GM20431 (cell line): ENCODE results near the gene C7.

Experiments used
- in situ Hi-C: fragments of 300-500 bp; cut with MseI, MboI; formaldehyde crosslinking; loops from one replicate; pipeline ENCODE4 v1.15.0; 2020; ENCODE audit warnings: low sequenced_read_pairs; ENCODE audit not compliant: unreplicated experiment

The C7 gene

DNA sequence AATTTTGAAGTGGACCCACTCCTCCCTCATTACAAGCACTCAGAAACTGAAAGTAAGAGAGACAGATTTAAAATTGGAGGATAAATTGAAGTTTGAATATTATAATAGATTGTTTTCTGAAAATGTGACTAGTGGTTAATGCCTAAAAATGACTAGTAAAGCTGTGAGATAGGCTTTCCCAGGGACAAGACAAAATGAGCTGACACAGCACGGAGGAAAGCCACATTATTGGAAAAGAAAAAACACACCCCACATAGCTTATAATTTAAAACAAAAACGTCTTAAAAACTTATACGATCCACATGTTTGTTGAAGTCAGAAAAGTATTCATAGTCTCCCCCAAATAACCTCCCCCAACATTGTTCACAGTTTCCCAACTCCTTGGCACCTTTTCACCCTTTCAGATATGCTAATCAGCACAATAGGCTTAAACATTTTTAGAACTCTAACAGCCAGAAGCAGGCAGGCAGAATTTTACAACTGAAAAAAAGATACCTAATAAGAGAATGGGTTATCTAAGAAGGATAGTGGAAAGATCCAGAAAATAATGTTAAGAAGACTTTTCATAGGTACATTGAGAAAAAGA lies 6.1 kb downstream of the C7 start:
- in situ Hi-C loops, result no loop called here

DNA sequence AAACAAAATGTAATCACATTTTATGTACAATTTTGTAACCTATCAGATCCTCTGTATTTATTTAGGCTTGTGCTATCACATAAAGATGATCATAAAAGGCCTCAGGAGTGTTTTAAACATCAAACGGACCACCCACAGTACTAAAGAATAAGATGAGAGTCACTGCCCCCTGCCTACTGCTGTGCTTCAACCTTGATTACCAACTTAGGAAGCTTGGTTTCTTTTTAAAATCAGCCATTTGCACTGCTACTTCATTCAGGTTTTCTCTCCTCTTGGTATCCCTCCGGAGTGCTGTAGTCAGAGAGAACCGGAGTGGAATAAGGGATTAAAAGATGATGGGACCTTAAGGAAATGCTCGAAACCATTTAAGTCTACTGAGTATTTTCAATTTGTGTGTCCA lies 6.9 kb downstream of the C7 start:
- in situ Hi-C loops, result no loop called here

DNA sequence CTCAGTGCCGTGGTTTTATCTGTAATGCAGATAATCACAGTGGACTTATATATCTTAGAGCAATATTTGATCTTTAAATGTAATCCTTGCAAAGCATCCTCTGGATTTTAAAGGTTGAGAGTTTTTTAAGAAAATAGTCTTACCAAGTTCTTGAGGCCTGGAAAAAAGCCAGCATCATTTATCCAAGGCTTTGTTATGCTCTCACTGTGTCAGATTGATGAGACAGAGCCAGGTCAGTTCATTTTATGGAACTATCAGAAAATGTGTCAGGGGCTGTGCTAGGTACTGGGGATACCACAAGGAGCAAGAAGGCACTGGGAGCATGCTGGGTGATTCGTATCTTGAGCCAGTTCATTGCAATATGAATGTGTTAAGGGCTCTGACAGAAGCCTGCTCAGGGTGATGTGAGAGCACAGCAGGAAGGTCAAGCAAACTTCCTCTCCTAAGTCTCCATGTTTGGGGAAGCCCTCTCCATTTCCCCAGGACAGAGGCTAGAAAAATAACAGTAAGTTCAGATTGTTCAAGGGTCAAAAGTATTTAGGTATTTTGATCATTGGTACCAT lies 19.7 kb downstream of the C7 start:
- in situ Hi-C loops, result no loop called here

DNA sequence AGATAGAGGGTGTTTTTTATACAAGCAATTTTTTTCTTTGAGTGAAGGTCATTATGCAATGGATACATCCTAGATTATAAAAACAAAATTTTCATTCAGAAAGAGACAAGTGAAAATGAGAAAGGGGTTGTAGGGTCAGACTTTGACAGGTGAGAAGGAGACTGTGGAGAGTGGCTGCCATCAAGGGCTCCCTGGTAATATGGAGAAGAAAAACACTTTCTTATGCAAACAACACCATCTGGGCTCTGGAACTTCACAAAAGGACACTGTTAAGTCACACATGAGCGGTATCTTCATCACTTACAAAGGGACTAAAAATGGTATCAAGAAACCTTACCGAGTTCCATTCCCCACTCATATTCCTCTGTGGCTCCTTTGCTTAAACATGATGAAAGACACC lies 23.5 kb downstream of the C7 start:
- in situ Hi-C loops, result no loop called here

DNA sequence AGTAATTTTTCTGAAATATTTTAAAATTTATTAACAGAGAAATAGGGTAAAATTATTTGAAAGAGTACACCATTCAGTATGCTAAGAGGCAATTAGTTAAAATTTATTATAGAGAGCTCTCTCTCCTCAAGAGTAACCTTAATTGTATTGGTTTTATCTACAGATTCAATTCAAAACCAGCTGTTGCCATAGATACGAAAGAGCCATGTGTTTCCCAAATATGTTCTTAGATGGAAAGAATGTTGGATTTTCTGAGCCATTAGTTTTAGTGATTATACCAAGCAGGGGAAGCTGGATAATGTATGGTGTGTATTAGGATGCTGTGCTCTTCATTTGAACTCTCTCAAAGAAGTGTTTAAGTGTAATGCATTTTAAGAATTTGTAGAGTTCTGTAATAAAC lies 27.8 kb downstream of the C7 start:
- in situ Hi-C loops, result no loop called here

DNA sequence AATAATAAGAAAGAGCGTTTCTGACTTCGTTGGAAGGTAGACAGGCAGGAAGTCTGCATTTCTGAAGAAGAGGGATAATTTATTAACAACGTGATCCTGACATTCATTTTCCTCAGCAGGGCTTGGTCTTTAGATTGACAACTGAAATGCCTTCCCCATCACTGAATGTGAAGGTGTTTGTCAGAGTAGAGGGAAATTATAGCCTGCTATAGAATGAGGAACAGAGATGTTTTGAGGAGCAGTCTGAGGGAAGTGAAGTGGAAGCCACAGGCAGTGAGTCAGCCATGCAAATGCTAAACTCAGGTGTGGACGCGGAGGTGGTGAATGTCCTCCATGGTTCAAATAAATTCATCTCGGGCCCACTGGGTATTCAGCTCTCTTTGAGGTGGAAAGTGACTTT lies 30.5 kb downstream of the C7 start:
- in situ Hi-C loops, result no loop called here

DNA sequence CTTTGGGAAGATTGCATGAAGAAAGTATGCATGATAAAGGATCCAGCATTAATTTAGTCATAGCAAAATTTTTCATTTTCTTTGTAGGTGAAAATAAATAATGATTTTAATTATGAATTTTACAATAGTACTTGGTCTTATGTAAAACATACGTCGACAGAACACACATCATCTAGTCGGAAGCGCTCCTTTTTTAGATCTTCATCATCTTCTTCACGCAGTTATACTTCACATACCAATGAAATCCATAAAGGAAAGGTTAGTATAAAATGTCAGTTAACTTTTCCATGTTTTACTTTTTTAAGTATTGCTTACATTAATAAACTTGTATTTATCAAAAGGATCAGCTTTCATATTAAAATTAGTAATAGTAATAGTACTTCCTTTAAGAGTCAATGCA lies 35.8 kb downstream of the C7 start:
- in situ Hi-C loops, result no loop called here

DNA sequence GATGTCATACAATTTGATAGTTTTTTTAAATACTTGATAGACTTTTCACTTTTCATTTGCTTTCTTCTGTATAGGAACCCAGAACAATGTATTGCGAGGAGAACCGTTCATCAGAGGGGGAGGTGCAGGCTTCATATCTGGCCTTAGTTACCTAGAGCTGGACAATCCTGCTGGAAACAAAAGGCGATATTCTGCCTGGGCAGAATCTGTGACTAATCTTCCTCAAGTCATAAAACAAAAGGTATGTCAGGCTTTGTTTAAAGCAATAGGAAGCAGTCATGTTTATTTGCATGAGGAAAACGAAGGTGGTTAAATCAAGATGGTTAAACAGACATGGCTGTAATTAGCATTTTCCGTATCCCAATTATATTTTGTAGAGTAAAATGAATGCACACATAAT lies 46.0 kb downstream of the C7 start:
- in situ Hi-C loops, result no loop called here

DNA sequence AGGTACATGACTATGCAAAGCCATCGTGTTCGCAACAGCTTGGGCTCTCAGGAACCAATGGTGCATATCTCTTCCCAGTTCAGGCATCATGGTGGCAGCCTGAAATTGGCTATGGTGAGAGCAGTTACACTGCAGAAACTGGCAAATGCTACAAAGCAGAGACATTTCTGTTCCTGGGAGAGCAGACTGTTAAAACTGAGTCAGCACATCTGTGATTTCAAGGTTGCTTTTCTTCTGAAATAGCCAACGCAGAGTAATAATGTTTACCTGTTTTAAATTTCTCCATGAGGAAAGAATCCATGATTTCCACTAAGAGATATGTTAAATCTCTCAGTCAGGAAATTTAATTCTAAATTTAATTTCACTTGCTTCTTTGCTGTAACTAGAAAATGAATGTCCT lies 47.8 kb downstream of the C7 start:
- in situ Hi-C loops, result no loop called here

DNA sequence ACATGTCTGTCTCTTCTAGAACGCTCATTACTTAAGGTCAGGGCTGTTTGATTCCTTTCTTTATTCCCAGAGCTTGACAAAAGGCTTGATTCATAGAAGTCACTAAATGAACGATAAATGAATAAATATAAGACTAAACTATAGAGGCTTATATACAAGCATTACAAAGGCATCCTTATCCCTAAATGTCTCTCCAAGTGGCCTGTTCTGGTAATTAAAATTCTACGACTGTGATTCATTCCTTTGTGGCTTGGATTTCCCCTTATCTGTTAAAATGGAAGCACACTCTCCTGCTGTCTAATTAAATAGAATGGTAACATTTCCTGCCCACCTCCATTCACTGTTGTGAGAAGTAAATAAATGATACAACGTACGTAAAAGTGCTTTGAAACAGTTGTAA lies 49.5 kb downstream of the C7 start:
- in situ Hi-C loops, result no loop called here

DNA sequence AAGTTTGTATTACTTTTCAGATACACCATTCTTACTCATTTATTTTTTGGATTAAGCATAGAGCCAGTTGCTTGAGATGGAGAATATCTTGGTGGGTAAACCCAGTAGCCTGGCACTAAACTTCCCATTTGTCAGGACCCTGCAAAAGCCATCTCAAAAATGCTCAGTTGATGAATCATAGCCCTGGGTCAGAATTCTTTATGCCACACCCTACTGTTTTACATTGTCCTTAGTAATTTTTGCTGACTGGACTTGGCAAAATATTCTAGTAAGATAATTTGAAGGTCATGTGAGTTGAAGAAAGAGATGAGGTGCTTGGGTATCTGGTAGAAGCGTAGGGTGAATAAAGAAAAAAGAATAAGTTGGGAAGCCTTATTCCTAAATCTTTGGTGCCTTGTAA lies 50.7 kb downstream of the C7 start:
- in situ Hi-C loops, result no loop called here

DNA sequence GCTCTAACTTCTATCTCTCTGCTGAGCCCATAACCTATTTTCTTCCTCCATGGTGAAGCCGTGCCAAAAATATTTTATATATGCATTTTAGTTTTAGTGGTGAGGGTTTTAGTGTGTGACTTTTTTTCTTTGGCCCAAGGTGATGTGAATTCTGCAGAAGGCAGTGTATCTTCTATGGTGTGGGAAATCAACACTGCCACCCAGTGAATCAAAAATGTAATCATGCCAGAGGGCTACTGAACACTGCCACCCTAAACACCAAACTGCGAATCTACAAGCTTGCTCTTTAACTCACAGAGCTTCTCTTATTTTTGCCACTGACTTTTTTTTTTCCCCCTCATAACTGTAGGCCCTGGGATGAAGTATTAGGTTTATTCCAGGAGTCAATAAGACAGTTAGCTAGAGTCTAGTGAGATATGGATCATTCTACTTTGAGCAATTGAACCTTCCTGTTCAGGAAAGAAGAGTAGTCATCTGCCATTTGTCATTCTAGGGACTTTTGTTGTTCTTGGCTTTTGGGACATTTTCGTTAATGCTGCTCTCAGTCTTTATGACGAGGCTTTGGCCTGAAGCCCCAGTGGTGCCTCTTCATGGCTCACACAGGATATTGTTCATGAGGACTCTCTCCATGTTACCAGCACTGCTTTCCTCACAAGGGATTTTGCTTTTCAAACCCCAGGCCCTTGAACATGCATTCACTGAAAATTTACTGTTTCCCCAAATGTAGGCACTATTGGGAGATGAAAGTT lies 53.1 kb downstream of the C7 start:
- in situ Hi-C loops, result no loop called here

DNA sequence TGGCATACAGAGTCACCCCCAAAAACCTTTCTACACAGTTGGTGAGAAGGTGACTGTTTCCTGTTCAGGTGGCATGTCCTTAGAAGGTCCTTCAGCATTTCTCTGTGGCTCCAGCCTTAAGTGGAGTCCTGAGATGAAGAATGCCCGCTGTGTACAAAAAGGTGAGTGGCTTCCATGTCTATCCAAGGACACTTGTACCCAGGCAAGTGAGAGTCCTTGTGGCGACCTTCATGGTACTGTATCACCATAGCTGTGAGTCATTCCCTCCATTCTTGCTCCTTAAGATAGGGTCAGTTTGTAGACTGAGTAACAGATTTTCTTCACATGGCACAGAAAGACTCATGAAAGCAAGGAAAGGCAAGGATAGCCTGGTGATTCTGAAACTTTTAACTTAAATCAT lies 63.1 kb downstream of the C7 start:
- in situ Hi-C loops, result no loop called here

DNA sequence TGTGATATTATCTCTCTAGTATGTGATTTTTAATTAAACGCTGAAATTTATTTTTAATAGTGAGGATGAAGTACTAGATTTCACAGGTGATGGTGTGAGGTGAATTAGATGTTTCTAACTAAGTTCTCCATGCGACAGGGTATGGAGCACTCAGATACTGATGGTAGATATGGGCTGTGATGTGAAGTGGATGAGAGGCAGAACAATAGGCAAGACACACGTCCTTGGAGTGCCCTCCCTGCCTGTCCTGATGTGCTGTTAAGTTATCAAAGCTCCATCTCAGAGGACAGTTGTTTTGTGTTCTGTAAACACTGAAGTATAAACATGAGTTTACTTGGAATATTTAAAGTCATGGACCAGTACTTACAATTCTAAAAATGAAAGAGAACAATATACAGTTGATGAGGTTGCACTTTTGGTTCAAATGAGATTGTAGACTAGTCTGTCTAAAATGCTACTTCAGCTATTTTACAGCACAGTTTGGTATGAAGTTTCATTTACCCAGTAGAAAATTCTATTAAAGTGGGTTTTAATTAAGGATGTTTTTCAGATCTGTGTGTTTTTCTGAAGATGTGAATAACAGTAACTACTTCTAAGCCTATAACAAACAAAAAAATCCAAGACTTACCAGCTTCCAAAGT lies 64.2 kb downstream of the C7 start:
- in situ Hi-C loops, result no loop called here

DNA sequence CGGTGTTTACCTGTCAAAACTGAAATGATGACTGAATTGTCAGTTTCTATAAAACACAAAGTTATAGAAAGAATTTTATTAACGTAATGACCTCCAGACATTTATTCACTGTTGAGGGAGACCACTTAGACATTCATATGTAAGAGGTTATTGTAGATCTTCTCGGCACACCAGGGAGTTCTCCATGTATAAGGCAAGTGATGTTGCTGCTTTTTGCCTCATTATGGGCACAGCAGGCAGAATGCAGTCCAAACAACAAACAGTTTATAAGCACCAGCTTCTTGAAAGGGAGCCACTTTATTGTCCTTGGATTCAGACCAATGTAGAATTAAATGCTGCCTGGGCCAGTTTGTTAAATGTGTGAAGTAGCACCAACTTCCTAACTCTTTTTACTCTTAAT lies 66.7 kb downstream of the C7 start:
- in situ Hi-C loops, result no loop called here

DNA sequence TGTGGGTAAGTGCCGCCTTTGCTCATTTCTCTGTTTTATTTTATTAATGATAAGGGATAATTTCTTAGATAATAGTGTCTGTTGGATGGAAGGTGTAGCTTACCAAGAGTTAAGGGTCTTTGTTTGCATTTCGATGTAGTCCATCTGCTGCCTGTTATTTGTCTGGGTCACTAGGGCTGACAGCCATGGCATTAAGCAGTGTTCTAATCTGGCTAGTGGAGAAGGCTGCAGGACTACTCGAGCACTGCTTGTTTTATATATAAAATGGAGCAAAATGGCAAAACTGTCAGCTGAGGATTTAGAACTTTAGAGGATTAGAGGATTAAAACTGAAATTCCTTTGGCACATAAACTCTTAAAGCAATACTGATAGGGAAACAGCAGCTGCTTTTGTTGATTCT lies 67.5 kb downstream of the C7 start:
- in situ Hi-C loops, result no loop called here

DNA sequence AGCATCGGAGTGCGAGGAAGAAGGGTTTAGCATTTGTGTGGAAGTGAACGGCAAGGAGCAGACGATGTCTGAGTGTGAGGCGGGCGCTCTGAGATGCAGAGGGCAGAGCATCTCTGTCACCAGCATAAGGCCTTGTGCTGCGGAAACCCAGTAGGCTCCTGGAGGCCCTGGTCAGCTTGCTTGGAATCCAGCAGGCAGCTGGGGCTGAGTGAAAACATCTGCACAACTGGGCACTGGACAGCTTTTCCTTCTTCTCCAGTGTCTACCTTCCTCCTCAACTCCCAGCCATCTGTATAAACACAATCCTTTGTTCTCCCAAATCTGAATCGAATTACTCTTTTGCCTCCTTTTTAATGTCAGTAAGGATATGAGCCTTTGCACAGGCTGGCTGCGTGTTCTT lies 72.1 kb downstream of the C7 start:
- in situ Hi-C loops, result no loop called here

DNA sequence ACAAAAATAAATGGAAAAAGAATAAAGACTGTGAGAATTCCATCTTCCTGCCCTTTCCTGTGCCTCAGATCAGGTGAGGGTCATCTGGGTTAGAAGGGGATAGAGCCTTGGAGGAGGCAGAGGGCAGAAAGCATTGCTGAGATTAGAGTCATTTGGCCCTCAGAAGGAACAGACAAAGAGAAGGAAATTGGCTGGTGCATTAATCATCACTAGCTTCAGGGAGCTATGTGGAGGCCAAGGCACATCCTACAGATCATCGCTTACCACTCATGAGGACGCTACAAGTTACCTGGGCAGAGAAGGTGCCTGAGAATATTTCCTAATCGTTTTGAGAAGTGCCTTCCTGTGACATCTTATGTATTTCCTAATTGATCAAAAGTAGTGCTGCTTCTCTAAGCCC lies 74.5 kb downstream of the C7 start:
- in situ Hi-C loops, result no loop called here

DNA sequence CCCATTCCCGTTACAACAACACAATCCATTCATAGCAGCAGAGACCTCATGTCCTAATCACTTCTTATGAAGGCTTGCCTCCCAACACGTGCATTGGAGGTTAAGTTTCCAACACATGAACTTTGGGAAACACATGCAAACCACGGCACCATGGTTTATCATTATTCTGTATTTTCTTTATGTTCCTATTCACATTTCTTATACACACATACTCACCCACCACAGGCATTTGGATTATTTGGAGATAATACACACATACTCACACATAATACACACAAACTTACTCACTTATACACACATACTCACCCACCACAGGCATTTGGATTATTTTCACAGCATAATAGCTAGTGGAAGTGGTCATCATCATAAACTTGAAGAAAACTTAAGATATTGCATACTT lies 75.6 kb downstream of the C7 start:
- in situ Hi-C loops, result no loop called here

DNA sequence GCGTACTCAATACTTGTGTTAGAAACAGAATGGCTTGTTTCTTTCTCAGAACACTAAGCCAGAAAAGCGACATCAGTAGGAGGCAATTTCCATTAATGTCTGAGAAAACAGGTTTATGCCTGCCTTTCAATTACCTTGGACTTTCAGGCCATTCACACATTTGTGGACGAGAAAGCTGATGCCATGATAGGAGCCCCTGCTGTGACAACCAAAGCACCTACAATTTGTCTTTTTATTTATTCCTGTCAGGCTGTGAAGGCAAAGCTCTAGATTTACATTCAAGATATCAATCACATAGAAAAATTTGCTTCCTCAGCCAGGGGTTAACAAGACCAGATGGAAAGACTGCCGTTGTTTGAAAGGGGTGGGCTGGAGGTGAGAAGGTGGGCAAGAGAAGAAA lies 76.2 kb downstream of the C7 start:
- in situ Hi-C loops, result no loop called here

DNA sequence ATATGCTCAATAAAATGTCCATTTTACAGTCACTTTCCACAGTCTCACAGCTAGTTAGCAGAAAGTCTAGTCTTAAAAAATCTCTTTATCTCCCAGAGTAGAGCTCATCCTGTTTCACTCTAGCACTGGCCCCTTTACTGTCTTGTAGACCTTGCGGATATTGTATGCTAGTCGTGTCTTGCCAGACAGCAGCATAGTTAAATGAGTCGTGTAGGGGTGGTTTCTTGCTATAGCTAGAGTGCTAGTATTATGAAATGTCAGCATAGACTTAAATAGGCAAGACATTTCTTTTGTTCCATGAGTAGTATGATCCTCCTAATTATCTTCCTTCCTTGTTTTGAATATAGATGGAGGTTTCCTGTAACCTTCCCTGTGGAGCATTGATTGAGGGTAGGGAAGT lies 77.4 kb downstream of the C7 start:
- in situ Hi-C loops, result no loop called here

DNA sequence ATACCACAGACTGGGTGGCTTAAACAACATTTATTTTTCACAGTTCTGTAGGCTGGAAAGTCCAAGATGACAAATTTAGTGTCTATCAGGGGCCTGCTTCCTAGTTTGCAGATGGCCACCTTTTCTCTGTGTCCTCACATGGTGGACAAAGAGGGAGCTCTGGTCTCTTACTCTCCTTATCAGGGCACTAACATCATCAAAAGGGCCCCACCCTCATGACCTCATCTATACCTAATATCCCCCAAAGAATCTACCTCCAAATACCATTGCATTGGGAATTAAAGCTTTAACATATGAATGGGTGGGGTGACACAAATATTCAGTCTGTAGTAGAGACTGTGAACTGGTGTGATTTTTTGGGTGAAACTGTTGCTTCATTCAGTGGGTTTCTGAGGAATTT lies 78.1 kb downstream of the C7 start:
- in situ Hi-C loops, result no loop called here
